Measurements from ENCODE around the gene IL13.
A peak's percentile ranks its signal among the peaks of the same experiment; 100 is the strongest.

IL13 gene

GRCh38 chr5:132669966-132670882 is 12.3 kb downstream of the IL13 start:
- no peak for DNase-seq (ENCODE audit: low read depth in 2 of 2)

GRCh38 chr5:132671000-132671399 is 13.0 kb downstream of the IL13 start:
- no peak for DNase-seq (ENCODE audit: low read depth in 2 of 2)

- DNase-seq (ENCODE audit: low read depth in 2 of 2) = no peak
These were observed 15.5 kb downstream of the IL13 start for GRCh38 chr5:132673488-132673887.

GRCh38 chr5:132673939-132674630 is 16.1 kb downstream of the IL13 start, which contains the start of gene IL4:
Gene IL4, plus strand, starts transcription at chr5:132673989. Its CDS starts 62 bp downstream, at chr5:132674051.
- DNase-seq (ENCODE audit: low read depth in 2 of 2) = no peak

- DNase-seq (ENCODE audit: low read depth in 2 of 2) = peak; percentile 93
These were observed 16.9 kb downstream of the IL13 start for GRCh38 chr5:132674671-132675506.

GRCh38 chr5:132675936-132676689 is 18.1 kb downstream of the IL13 start:
- DNase-seq (ENCODE audit: low read depth in 2 of 2) = no peak

- DNase-seq (ENCODE audit: low read depth in 2 of 2) = no peak
These were observed 19.2 kb downstream of the IL13 start for GRCh38 chr5:132677191-132677590.

- DNase-seq (ENCODE audit: low read depth in 2 of 2) = no peak
These were observed 19.9 kb downstream of the IL13 start for GRCh38 chr5:132677682-132678400.

GRCh38 chr5:132678735-132679134 is 20.8 kb downstream of the IL13 start:
- DNase-seq (ENCODE audit: low read depth in 2 of 2) = no peak

- DNase-seq (ENCODE audit: low read depth in 2 of 2) = no peak
These were observed 21.2 kb downstream of the IL13 start for GRCh38 chr5:132679166-132679565.

- no peak for DNase-seq (ENCODE audit: low read depth in 2 of 2)
These were observed 21.9 kb downstream of the IL13 start for GRCh38 chr5:132679717-132680380.

- DNase-seq (ENCODE audit: low read depth in 2 of 2) = no peak
These were observed 23.0 kb downstream of the IL13 start for GRCh38 chr5:132680780-132681475.

GRCh38 chr5:132681476-132681831 is 23.5 kb downstream of the IL13 start:
- DNase-seq (ENCODE audit: low read depth in 2 of 2) = no peak

- DNase-seq (ENCODE audit: low read depth in 2 of 2) = no peak
These were observed 24.0 kb downstream of the IL13 start for GRCh38 chr5:132681983-132682382.

- peak; percentile 24 to 28 for DNase-seq (ENCODE audit: low read depth in 2 of 2)
These were observed 26.5 kb downstream of the IL13 start for GRCh38 chr5:132684491-132684890.

GRCh38 chr5:132684922-132685720 is 27.1 kb downstream of the IL13 start:
- no peak for DNase-seq (ENCODE audit: low read depth in 2 of 2)

- no peak for DNase-seq (ENCODE audit: low read depth in 2 of 2)
These were observed 28.2 kb downstream of the IL13 start for GRCh38 chr5:132686193-132686592.

GRCh38 chr5:132687995-132688394 is 30.0 kb downstream of the IL13 start:
- no peak for DNase-seq (ENCODE audit: low read depth in 2 of 2)

All from fibroblast of skin of left biceps (primary cell).